Trophoblast cell (in vitro differentiated cells and primary cell): ENCODE data around the gene LSM3.

Source experiments
- DNase-seq, 2 donors: peaks; one replicate each; pipeline ENCODE4 v3.0.0-alpha.2; 2016
- H2AFZ ChIP-seq: 2 replicates; pipeline ENCODE4 v1.6.1; 2013; ENCODE audit warnings: low read length, moderate library complexity, mild to moderate bottlenecking; ENCODE audit not compliant: insufficient read depth, poor library complexity
- H2AK5ac ChIP-seq: 2 replicates; pipeline ENCODE4 v1.6.1; 2013; ENCODE audit warnings: mild to moderate bottlenecking, low read length
- H2BK120ac ChIP-seq: 2 replicates; pipeline ENCODE4 v1.6.1; 2013; ENCODE audit warnings: low read length, mild to moderate bottlenecking, moderate library complexity; ENCODE audit not compliant: insufficient read depth, poor library complexity
- H2BK12ac ChIP-seq: 2 replicates; pipeline ENCODE4 v1.6.1; 2013; ENCODE audit warnings: mild to moderate bottlenecking, low read length, moderate library complexity
- H2BK5ac ChIP-seq: 2 replicates; pipeline ENCODE4 v1.6.1; 2013; ENCODE audit warnings: low read length, low read depth, moderate library complexity, mild to moderate bottlenecking; ENCODE audit not compliant: poor library complexity
- H3K14ac ChIP-seq: 2 replicates; pipeline ENCODE4 v1.6.1; 2013; ENCODE audit warnings: mild to moderate bottlenecking, low read length
- H3K18ac ChIP-seq: 2 replicates; pipeline ENCODE4 v1.6.1; 2013; ENCODE audit warnings: mild to moderate bottlenecking, low read length
- H3K23ac ChIP-seq: 2 replicates; pipeline ENCODE4 v1.6.1; 2013; ENCODE audit warnings: low read length
- H3K27ac ChIP-seq: 2 replicates; pipeline ENCODE4 v1.5.1; 2013; ENCODE audit warnings: low read depth, mild to moderate bottlenecking, inconsistent platforms, low read length, moderate library complexity
- H3K27me3 ChIP-seq: 2 replicates; pipeline ENCODE4 v1.6.1; 2013; ENCODE audit warnings: inconsistent platforms, mild to moderate bottlenecking, low read length, moderate library complexity; ENCODE audit not compliant: insufficient read depth
- H3K36me3 ChIP-seq, 2 experiments: 1 replicate in 1 of 2; 2 replicates in 1 of 2; pipeline ENCODE4 v1.6.1; 2013; ENCODE audit warnings: low read length in 2 of 2, mild to moderate bottlenecking in 2 of 2, moderate library complexity in 1 of 2; ENCODE audit not compliant: insufficient read depth in 2 of 2, control insufficient read depth in 1 of 2
- H3K4ac ChIP-seq: 2 replicates; pipeline ENCODE4 v1.6.1; 2013; ENCODE audit warnings: low read depth, mild to moderate bottlenecking, low read length, moderate library complexity
- H3K4me1 ChIP-seq, 2 experiments: 1 replicate in 1 of 2; 2 replicates in 1 of 2; pipeline ENCODE4 v1.6.1; 2013; ENCODE audit warnings: low read length in 2 of 2, mild to moderate bottlenecking in 2 of 2, moderate library complexity in 1 of 2; ENCODE audit not compliant: insufficient read depth in 2 of 2, control insufficient read depth in 1 of 2
- H3K4me2 ChIP-seq: 2 replicates; pipeline ENCODE4 v1.6.1; 2013; ENCODE audit warnings: inconsistent platforms, mild to moderate bottlenecking, low read length, moderate library complexity
- H3K4me3 ChIP-seq: 2 replicates; pipeline ENCODE4 v1.5.1; 2013; ENCODE audit warnings: mild to moderate bottlenecking, low read depth, low read length, inconsistent platforms
- H3K79me1 ChIP-seq: one replicate; pipeline ENCODE4 v1.6.1; 2013; ENCODE audit warnings: low read length
- H3K79me2 ChIP-seq: 2 replicates; pipeline ENCODE4 v1.6.1; 2013; ENCODE audit warnings: low read length, mild to moderate bottlenecking; ENCODE audit not compliant: control insufficient read depth, insufficient read depth, poor library complexity
- H3K9ac ChIP-seq: 2 replicates; pipeline ENCODE4 v1.6.1; 2013; ENCODE audit warnings: mild to moderate bottlenecking, low read length
- H3K9me3 ChIP-seq: 2 replicates; pipeline ENCODE4 v1.6.1; 2013; ENCODE audit warnings: low read depth, mild to moderate bottlenecking, control low read depth, inconsistent platforms, low read length; ENCODE audit not compliant: insufficient read depth
- H4K12ac ChIP-seq: 2 replicates; pipeline ENCODE4 v1.6.1; 2013; ENCODE audit warnings: low read depth, mild to moderate bottlenecking, low read length, moderate library complexity
- H4K8ac ChIP-seq: 2 replicates; pipeline ENCODE4 v1.6.1; 2013; ENCODE audit warnings: low read depth, mild to moderate bottlenecking, low read length, moderate library complexity
- H4K91ac ChIP-seq: one replicate; pipeline ENCODE4 v1.6.1; 2013; ENCODE audit warnings: low read depth, mild to moderate bottlenecking, low read length, moderate library complexity
- WGBS: extraction: QIAGEN DNeasy Blood & Tissue Kit; methylation state at CpG from one replicate; pipeline ENCODE4 v1.1.7; 2013; ENCODE audit warnings: missing lambda C conversion rate; ENCODE audit not compliant: insufficient read length, insufficient coverage; ENCODE audit errors: extremely low coverage; 5-methylcytosine and 5-hydroxymethylcytosine counted together

Gene LSM3

DNA sequence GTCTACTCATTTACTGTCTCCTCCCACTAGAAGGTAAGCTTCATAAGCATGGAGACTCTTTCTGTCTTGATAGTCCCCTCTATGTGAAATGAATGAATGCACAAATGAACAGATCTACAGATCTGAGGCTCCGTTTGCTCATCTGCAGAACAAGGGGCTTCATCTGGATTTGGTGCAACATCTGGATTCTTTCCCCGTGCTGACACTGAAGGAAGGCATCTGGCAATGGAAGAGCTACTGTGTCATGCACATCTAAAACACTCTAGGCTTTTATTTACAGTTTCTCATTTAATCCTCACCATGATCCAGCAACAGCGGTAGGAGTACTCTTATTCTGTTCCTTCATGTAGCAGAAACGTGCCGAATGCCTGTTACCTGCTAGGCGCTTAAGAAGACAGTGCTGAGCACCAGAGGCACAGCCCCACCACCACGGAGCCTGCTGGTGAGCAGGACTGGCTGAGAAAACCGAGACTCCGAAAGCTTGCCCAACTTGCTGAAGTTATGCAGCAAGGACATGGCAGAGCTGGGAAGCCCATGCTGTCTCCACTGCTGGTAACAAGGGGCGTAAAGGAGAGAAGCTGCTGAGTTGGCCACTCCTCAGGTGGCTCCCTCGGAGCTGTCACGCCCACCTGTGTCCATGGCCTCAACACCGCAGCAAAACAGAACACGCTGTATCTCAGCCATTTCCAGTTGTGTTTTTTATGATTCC lies 31.1 kb downstream of the LSM3 start:
- H3K4me3 ChIP-seq, result no peak overlapping the region
- H3K27ac ChIP-seq, result peak overlapping the region; percentile 75
- peak overlapping the region; percentile 17 for H3K4ac ChIP-seq
- no peaks in the 10 kb centered on the region for H3K36me3 ChIP-seq
- H3K79me2 ChIP-seq, result peaks cover 7% of the 10 kb centered on the region
- H4K91ac ChIP-seq, result peak overlapping the region; percentile 82
- peak overlapping the region; percentile 20 for H3K18ac ChIP-seq
- H3K9ac ChIP-seq, result no peak overlapping the region
- H3K4me1 ChIP-seq, result peaks cover 22 to 37% of the 10 kb centered on the region in 2 experiments
- H4K8ac ChIP-seq, result peak overlapping the region; percentile 10
- no peak overlapping the region for H4K12ac ChIP-seq
- no peaks in the 10 kb centered on the region for H3K27me3 ChIP-seq
- H2BK120ac ChIP-seq, result peak overlapping the region; percentile 65
- H3K79me1 ChIP-seq, result peaks cover 45% of the 10 kb centered on the region
- no peak overlapping the region for H3K4me2 ChIP-seq
- H3K14ac ChIP-seq, result peak overlapping the region; percentile 35
- peak overlapping the region; percentile 96 for H2BK12ac ChIP-seq
- peak overlapping the region; percentile 48 for H2BK5ac ChIP-seq
- no peak overlapping the region for H3K23ac ChIP-seq
- DNase-seq, result no peak
- WGBS, result no CpG with 5 or more reads among the region's 14 CpGs
- peak overlapping the region; percentile 27 for H2AK5ac ChIP-seq
- H3K9me3 ChIP-seq, result no peaks in the 10 kb centered on the region
- H2AFZ ChIP-seq, result no peak overlapping the region

DNA sequence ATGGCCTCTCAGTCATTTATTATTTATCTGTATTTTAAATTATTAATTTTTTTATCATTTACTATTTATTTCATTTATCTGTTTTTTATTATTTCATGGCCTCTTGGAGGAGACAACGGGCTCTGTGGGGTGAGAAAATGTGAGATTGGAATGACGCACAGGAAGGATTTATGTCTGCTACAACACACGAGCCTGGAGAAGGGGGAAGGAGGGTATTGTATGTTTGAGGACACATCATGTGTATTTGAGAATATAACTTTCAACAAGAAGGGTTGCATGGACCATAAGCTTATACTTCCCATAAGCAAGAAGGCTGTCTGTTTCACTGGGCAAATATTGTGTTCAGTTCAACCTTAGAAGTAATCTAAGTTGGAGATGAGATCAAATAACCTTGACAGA lies 31.7 kb downstream of the LSM3 start:
- Histone ChIP-seq H3K23ac (no peak overlapping the region), H4K12ac (no peak overlapping the region), H3K79me1 (peaks cover 44% of the 10 kb centered on the region), H3K14ac (peak overlapping the region; percentile 59), H2BK12ac (no peak overlapping the region), H3K4ac (no peak overlapping the region), H3K18ac (no peak overlapping the region), H3K4me3 (no peak overlapping the region), H2AK5ac (peak overlapping the region; percentile 57), H3K9me3 (no peaks in the 10 kb centered on the region), H2AFZ (no peak overlapping the region), H4K8ac (no peak overlapping the region), H2BK120ac (peak overlapping the region; percentile 85), H3K36me3 (no peaks in the 10 kb centered on the region), H2BK5ac (peak overlapping the region; percentile 80), H3K27ac (peak overlapping the region; percentile 87), H3K4me1 (peaks cover 21 to 33% of the 10 kb centered on the region in 2 experiments), H3K27me3 (no peaks in the 10 kb centered on the region), H3K9ac (no peak overlapping the region), H3K79me2 (peaks cover 7% of the 10 kb centered on the region), H4K91ac (peak overlapping the region; percentile 82), H3K4me2 (no peak overlapping the region)
- DNase-seq, result no peak
- WGBS, result no CpG with 5 or more reads among the region's 3 CpGs

DNA sequence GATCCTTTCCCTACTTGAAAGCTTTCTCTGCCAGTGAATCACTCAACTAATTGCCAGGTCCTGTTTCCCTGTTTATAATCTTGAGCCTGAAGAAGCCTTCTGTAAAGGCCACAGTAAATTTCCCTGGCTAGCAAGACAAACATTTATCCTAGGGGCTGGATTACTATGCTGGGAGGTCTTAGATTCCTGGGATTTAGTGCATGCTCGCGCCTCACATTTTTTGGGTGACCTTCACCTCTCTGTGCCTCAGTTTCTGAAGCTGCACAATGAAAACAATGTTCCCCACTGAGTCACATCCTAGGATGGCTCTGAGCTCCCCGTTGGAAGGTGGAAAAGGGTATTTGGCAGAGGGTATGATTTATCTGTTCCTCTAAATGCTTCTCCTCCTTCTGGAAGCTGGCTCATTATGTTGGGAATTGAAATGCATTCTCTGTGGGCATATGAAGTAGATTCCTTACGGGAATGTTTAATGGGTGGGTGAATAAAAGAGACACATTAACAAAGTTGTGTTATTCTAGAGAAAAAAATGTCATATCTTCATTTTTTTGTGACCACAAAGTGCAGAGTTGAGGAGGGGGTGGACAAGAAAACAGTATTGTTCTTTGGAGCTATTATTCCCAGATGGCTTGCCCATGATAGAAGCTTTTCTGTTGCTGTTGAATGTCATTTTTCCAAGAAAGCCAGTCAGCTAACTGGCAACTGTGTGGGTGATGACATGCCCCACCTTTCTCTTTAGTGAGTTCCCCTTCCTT lies 32.4 kb downstream of the LSM3 start:
- WGBS, result no CpG with 5 or more reads among the region's 4 CpGs
- peaks cover 44% of the 10 kb centered on the region for H3K79me1 ChIP-seq

DNA sequence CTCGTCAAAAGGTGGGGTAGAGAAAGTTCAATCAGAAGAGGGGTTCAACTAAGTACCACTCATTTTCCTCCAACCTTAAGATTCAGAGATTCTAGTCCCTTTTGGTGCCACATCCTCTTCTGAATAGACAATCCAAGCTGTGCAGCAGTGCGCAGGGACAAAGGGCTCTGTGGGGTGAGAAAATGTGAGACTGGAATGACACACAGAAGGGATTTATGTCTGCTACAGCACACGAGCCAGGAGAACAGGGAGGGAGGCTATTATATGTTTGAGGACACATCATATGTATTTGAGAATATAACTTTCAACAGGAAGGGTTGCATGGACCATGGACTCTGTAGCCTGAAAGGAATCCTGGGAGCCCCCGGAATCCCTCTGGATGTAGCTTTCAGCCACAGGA lies 33.0 kb downstream of the LSM3 start:
- no CpG with 5 or more reads among the region's 4 CpGs for WGBS
- peak overlapping the region; percentile 90 for H2AK5ac ChIP-seq
- no peak overlapping the region for H3K9ac ChIP-seq
- no peaks in the 10 kb centered on the region for H3K36me3 ChIP-seq
- peak overlapping the region; percentile 70 for H3K18ac ChIP-seq
- H3K79me1 ChIP-seq, result peaks cover 44% of the 10 kb centered on the region
- H3K27ac ChIP-seq, result peak overlapping the region; percentile 87
- H2BK12ac ChIP-seq, result peak overlapping the region; percentile 97
- no peak overlapping the region for H3K23ac ChIP-seq
- H3K14ac ChIP-seq, result peak overlapping the region; percentile 79
- no peak overlapping the region for H4K12ac ChIP-seq
- H2BK5ac ChIP-seq, result peak overlapping the region; percentile 92
- DNase-seq, result no peak
- peak overlapping the region; percentile 81 for H2BK120ac ChIP-seq
- peak overlapping the region; percentile 75 for H3K4ac ChIP-seq
- H3K79me2 ChIP-seq, result peaks cover 7% of the 10 kb centered on the region
- H2AFZ ChIP-seq, result no peak overlapping the region
- H3K4me1 ChIP-seq, result peaks cover 21 to 33% of the 10 kb centered on the region in 2 experiments
- H3K4me3 ChIP-seq, result no peak overlapping the region
- H3K9me3 ChIP-seq, result no peaks in the 10 kb centered on the region
- no peaks in the 10 kb centered on the region for H3K27me3 ChIP-seq
- H3K4me2 ChIP-seq, result no peak overlapping the region
- peak overlapping the region; percentile 96 for H4K91ac ChIP-seq
- H4K8ac ChIP-seq, result peak overlapping the region; percentile 64

More for the DNA sequence above, 32.4 kb downstream of the LSM3 start:
- H2BK120ac ChIP-seq, result peak overlapping the region; percentile 81
- H2BK5ac ChIP-seq, result peak overlapping the region; percentile 92
- peak overlapping the region; percentile 43 for H3K18ac ChIP-seq
- H3K4me2 ChIP-seq, result no peak overlapping the region
- peak overlapping the region; percentile 96 for H4K91ac ChIP-seq
- no peaks in the 10 kb centered on the region for H3K36me3 ChIP-seq
- DNase-seq, result no peak
- peaks cover 7% of the 10 kb centered on the region for H3K79me2 ChIP-seq
- no peaks in the 10 kb centered on the region for H3K9me3 ChIP-seq
- no peak overlapping the region for H3K4ac ChIP-seq
- peak overlapping the region; percentile 79 for H3K14ac ChIP-seq
- H3K27me3 ChIP-seq, result no peaks in the 10 kb centered on the region
- peak overlapping the region; percentile 87 for H3K27ac ChIP-seq
- H3K4me1 ChIP-seq, result peaks cover 21 to 33% of the 10 kb centered on the region in 2 experiments
- no peak overlapping the region for H3K23ac ChIP-seq
- no peak overlapping the region for H2AFZ ChIP-seq
- H2AK5ac ChIP-seq, result peak overlapping the region; percentile 90
- H4K8ac ChIP-seq, result peak overlapping the region; percentile 80
- H2BK12ac ChIP-seq, result peak overlapping the region; percentile 90
- H3K9ac ChIP-seq, result no peak overlapping the region
- no peak overlapping the region for H3K4me3 ChIP-seq
- H4K12ac ChIP-seq, result no peak overlapping the region
